Mesenchymal stem cell (in vitro differentiated cells and primary cell): ENCODE data around the gene ABHD16B.
"Not testable (repeated sequence)": the region's sequence is repeated elsewhere in the genome, so short reads cannot be mapped to it uniquely, and the experiment has no call there.

Experiments
- DNase-seq: peaks from one replicate; pipeline ENCODE4 v3.0.0-alpha.2; 2013
- H2AFZ ChIP-seq: one replicate; pipeline ENCODE4 v1.6.1; 2013; ENCODE audit warnings: low read depth, mild to moderate bottlenecking, control low read depth, inconsistent platforms, low read length, moderate library complexity
- H2AK5ac ChIP-seq: 2 replicates; pipeline ENCODE4 v1.6.1; 2013; ENCODE audit warnings: low read length, moderate library complexity, mild to moderate bottlenecking, inconsistent platforms; ENCODE audit not compliant: severe bottlenecking
- H2BK120ac ChIP-seq: one replicate; pipeline ENCODE4 v1.6.1; 2013; ENCODE audit warnings: low read depth, mild to moderate bottlenecking, inconsistent platforms, low read length, moderate library complexity
- H2BK12ac ChIP-seq, 2 experiments: one replicate each; pipeline ENCODE4 v1.6.1; 2013; ENCODE audit warnings: inconsistent platforms in 2 of 2, low read length in 2 of 2, mild to moderate bottlenecking in 2 of 2, moderate library complexity in 2 of 2, control low read depth in 1 of 2
- H2BK15ac ChIP-seq: one replicate; pipeline ENCODE4 v1.6.1; 2013; ENCODE audit warnings: mild to moderate bottlenecking, low read depth, inconsistent platforms; ENCODE audit not compliant: poor library complexity, severe bottlenecking
- H2BK5ac ChIP-seq: 2 replicates; pipeline ENCODE4 v1.6.1; 2013; ENCODE audit warnings: low read depth, mild to moderate bottlenecking, low read length, control low read depth, inconsistent platforms; ENCODE audit not compliant: poor library complexity, severe bottlenecking
- H3K14ac ChIP-seq, 2 experiments: one replicate each; pipeline ENCODE4 v1.6.1; 2013; ENCODE audit warnings: inconsistent platforms in 2 of 2, low read length in 2 of 2, control low read depth in 1 of 2, mild to moderate bottlenecking in 1 of 2, moderate library complexity in 1 of 2
- H3K18ac ChIP-seq, 2 experiments: one replicate each; pipeline ENCODE4 v1.6.1; 2013; ENCODE audit warnings: inconsistent platforms in 2 of 2, low read length in 2 of 2, control low read depth in 1 of 2, low read depth in 1 of 2, mild to moderate bottlenecking in 1 of 2
- H3K23ac ChIP-seq, 2 experiments: one replicate each; pipeline ENCODE4 v1.6.1; 2013; ENCODE audit warnings: inconsistent platforms in 2 of 2, low read length in 2 of 2, mild to moderate bottlenecking in 2 of 2, moderate library complexity in 2 of 2, control low read depth in 1 of 2
- H3K27ac ChIP-seq: 2 replicates; pipeline ENCODE4 v1.5.1; 2013; ENCODE audit warnings: mild to moderate bottlenecking, moderate library complexity, low read length, control low read depth, inconsistent platforms; ENCODE audit not compliant: poor library complexity, severe bottlenecking
- H3K27me3 ChIP-seq, 2 experiments: 2 replicates each; pipeline versions ENCODE4 v1.6.1 to v1.7.0; 2013; ENCODE audit warnings: low read length in 2 of 2, mild to moderate bottlenecking in 2 of 2, moderate library complexity in 2 of 2, control low read depth in 1 of 2, inconsistent platforms in 1 of 2; ENCODE audit not compliant: control insufficient read depth in 1 of 2, insufficient read depth in 1 of 2
- H3K36me3 ChIP-seq, 2 experiments: 2 replicates each; pipeline versions ENCODE4 v1.6.1 to v1.7.0; 2013; ENCODE audit warnings: low read length in 2 of 2, control low read depth in 1 of 2, inconsistent platforms in 1 of 2, low read depth in 1 of 2, mild to moderate bottlenecking in 1 of 2; ENCODE audit not compliant: insufficient read depth in 2 of 2, control insufficient read depth in 1 of 2
- H3K4ac ChIP-seq, 2 experiments: one replicate each; pipeline ENCODE4 v1.6.1; 2013; ENCODE audit warnings: inconsistent platforms in 2 of 2, low read length in 2 of 2, mild to moderate bottlenecking in 2 of 2, moderate library complexity in 2 of 2, control low read depth in 1 of 2, low read depth in 1 of 2
- H3K4me1 ChIP-seq: 2 replicates; pipeline ENCODE4 v1.6.1; 2013; ENCODE audit warnings: low read depth, low read length, control low read depth; ENCODE audit not compliant: control insufficient read depth, insufficient read depth
- H3K4me2 ChIP-seq: 2 replicates; pipeline ENCODE4 v1.6.1; 2013; ENCODE audit warnings: low read length, mild to moderate bottlenecking, inconsistent platforms; ENCODE audit not compliant: poor library complexity, severe bottlenecking
- H3K4me3 ChIP-seq, 2 experiments: 2 replicates each; pipeline versions ENCODE4 v1.5.1 to v1.7.0; 2013; ENCODE audit warnings: low read length in 2 of 2, mild to moderate bottlenecking in 2 of 2, control low read depth in 1 of 2, low read depth in 1 of 2; ENCODE audit not compliant: insufficient read depth in 1 of 2
- H3K79me1 ChIP-seq: replicated peaks from 2 replicates; pipeline ENCODE4 v1.6.1; 2013; ENCODE audit warnings: mild to moderate bottlenecking, control low read depth, low read length, inconsistent platforms; ENCODE audit not compliant: poor library complexity, severe bottlenecking
- H3K9ac ChIP-seq: 2 replicates; pipeline ENCODE4 v1.7.0; 2013; ENCODE audit warnings: mild to moderate bottlenecking, low read length, moderate library complexity
- H3K9me3 ChIP-seq: 2 replicates; pipeline ENCODE4 v1.7.0; 2013; ENCODE audit warnings: mild to moderate bottlenecking, low read length; ENCODE audit not compliant: control insufficient read depth
- H4K8ac ChIP-seq: one replicate; pipeline ENCODE4 v1.6.1; 2013; ENCODE audit warnings: inconsistent platforms, mild to moderate bottlenecking, low read length, moderate library complexity
- H4K91ac ChIP-seq: one replicate; pipeline ENCODE4 v1.6.1; 2013; ENCODE audit warnings: mild to moderate bottlenecking, low read length, inconsistent platforms
- WGBS: methylation state at CpG from one replicate; pipeline ENCODE4 v1.1.7; 2013; ENCODE audit warnings: mixed read lengths; 5-methylcytosine and 5-hydroxymethylcytosine counted together

The ABHD16B gene

DNA sequence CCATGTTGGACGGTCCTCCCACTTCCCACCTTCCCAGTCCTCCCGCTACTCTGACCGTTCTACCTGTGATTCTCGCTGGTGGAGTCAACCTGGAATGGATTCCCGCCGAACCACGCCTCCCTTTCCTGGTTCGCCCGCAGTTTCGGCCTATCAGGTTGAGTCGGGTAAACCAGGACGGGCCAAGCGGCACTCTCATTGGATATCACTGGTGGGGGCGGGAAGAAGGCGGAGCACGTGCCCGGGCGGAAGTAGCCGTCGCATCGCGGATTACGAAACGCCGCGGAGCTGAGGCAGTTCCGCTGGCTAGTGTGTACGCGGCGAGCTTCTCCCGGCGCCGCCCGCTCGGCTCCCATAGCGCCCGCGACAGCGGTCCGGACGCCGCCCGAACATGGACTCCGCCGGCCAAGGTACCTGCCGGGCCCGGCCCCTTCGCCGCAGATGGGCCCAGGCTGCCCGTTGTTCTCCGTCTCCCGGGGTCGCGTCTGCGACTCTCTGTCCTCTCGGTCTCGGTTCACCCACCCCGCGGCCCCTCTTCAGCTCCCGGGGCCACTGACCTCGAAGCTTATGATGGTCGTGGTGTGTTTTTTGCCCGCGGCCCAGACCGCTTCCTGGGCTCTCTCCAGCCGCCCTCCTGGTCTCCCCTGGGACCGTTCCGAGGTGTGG is 3.8 kb downstream of the ABHD16B start, which contains the start of gene TPD52L2:
Gene TPD52L2, plus strand, starts transcription at position 293 of the 663 bp plus-strand sequence. Its CDS starts 96 bp downstream, at position 389.
- DNase-seq: peak; percentile 98
- H4K8ac ChIP-seq: peak within 1 kb of the TSS; percentile 99
- H3K4me2 ChIP-seq: peak within 1 kb of the TSS; percentile 90
- peak within 1 kb of the TSS; percentile 33 for H2AFZ ChIP-seq
- no peaks in the 10 kb centered on the region for H3K9me3 ChIP-seq
- under 1% methylated on average over 68 of the region's 68 CpGs for WGBS
- H2BK5ac ChIP-seq: peak within 1 kb of the TSS; percentile 35
- peak within 1 kb of the TSS; percentile 81 to 96 for H3K18ac ChIP-seq
- peak within 1 kb of the TSS; percentile 72 to 98 for H3K4ac ChIP-seq
- H3K79me1 ChIP-seq: peaks cover 39% of the 10 kb centered on the region
- H3K23ac ChIP-seq: peak within 1 kb of the TSS in 1 of 2 experiments; percentile 85
- H4K91ac ChIP-seq: peak within 1 kb of the TSS; percentile 97
- H2AK5ac ChIP-seq: peak within 1 kb of the TSS; percentile 46
- H3K14ac ChIP-seq: peak within 1 kb of the TSS; percentile 30 to 97
- H3K4me3 ChIP-seq: peak within 1 kb of the TSS; percentile 90 to 94
- peak within 1 kb of the TSS; percentile 94 for H2BK120ac ChIP-seq
- peaks cover 28% of the 10 kb centered on the region for H3K4me1 ChIP-seq
- H2BK12ac ChIP-seq: peak within 1 kb of the TSS in 1 of 2 experiments; percentile 50
- H3K36me3 ChIP-seq: peaks cover 42 to 50% of the 10 kb centered on the region in 2 experiments
- H3K27me3 ChIP-seq: no peaks in the 10 kb centered on the region
- H3K27ac ChIP-seq: peak within 1 kb of the TSS; percentile 90
- peak within 1 kb of the TSS; percentile 100 for H3K9ac ChIP-seq
- peak within 1 kb of the TSS; percentile 89 for H2BK15ac ChIP-seq

DNA sequence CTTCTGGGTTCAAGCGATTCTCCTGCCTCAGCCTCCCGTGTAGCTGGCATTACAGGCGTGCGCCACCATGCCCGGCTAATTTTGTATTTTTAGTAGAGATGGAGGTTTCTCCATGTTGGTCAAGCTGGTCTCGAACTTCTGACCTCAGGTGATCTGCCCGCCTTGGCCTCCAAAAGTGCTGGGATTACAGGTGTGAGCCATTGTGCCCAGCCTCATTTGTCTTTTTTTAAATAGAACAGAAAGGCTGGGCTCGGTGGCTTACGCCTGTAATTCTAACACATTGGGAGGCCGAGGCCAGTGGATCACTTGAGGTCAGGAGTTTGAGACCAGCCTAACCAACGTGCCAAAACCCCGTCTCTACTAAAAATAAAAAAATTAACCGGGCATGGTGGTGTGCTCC is 5.7 kb downstream of the ABHD16B start:
- H3K4ac ChIP-seq, H3K14ac ChIP-seq, H3K27me3 ChIP-seq, H3K18ac ChIP-seq, H3K4me2 ChIP-seq, H4K91ac ChIP-seq, H2BK12ac ChIP-seq, H3K27ac ChIP-seq, H2BK15ac ChIP-seq, H2AFZ ChIP-seq, H3K23ac ChIP-seq, H2AK5ac ChIP-seq, H3K4me3 ChIP-seq, H2BK5ac ChIP-seq, H3K9me3 ChIP-seq, H2BK120ac ChIP-seq, DNase-seq, H3K9ac ChIP-seq, H4K8ac ChIP-seq: not testable (repeated sequence)
- 95% methylated on average over 13 of the region's 13 CpGs for WGBS
- Histone ChIP-seq H3K36me3 (peaks cover 50 to 51% of the 10 kb centered on the region in 2 experiments), H3K79me1 (peaks cover 26% of the 10 kb centered on the region), H3K4me1 (peaks cover 27% of the 10 kb centered on the region)

DNA sequence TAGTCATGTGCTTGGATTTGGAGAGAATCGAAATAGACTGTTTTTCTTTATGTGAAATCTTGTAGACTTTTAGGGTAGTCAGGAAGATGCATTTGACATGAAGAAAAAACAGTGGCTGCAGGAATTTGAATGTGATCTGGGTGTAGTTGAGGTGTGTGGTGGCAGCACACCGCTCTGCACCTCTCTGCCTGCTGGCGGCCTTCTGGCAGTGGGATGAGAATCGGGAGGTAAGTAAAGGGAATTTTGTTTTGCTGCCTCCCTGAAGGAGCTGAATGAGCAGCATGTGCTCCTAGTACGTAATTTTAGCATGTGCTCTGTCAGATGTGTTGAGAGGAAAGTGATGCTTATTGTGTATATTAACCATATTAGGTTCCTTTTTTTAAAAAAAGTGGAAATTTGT is 7.0 kb downstream of the ABHD16B start:
- Histone ChIP-seq H2BK120ac (no peak overlapping the region), H4K8ac (no peak overlapping the region), H3K4me2 (no peak overlapping the region), H3K36me3 (peaks cover 52 to 53% of the 10 kb centered on the region in 2 experiments), H3K9me3 (no peaks in the 10 kb centered on the region), H2BK5ac (no peak overlapping the region), H3K79me1 (peaks cover 17% of the 10 kb centered on the region), H3K4me1 (peaks cover 18% of the 10 kb centered on the region), H3K27me3 (no peaks in the 10 kb centered on the region), H3K4me3 (no peak overlapping the region), H3K18ac (no peak overlapping the region), H2BK12ac (no peak overlapping the region), H3K27ac (no peak overlapping the region), H2AFZ (no peak overlapping the region), H3K9ac (no peak overlapping the region), H3K14ac (no peak overlapping the region), H2BK15ac (no peak overlapping the region), H3K23ac (no peak overlapping the region), H3K4ac (no peak overlapping the region), H2AK5ac (no peak overlapping the region), H4K91ac (no peak overlapping the region)
- 94% methylated on average over 5 of the region's 5 CpGs for WGBS
- DNase-seq: no peak

DNA sequence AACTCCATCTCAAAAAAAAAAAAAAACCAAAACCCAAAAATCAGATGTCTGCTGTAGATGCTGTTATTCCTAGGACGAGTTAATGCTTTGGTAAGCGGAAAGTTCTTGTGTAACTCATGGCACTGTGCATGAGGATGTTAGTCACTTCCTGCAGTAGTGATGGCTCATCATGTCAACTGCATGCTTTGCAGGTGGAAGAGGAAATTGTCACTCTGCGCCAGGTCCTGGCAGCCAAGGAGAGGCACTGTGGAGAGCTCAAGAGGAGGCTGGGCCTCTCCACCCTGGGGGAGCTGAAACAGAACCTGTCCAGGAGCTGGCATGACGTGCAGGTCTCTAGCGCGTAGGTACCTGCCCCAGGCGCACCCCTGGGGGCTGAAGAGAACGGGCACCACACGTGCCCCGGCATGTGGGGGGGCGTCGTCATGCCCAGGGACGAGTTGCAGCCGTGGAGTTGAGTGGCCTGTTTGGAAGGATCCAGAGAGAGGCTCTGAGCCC is 12.2 kb downstream of the ABHD16B start:
- 77% methylated on average over 14 of the region's 14 CpGs for WGBS
- Histone ChIP-seq H3K4ac (no peak overlapping the region), H3K27ac (no peak overlapping the region), H3K14ac (no peak overlapping the region), H3K9me3 (no peaks in the 10 kb centered on the region), H2BK120ac (no peak overlapping the region), H2BK5ac (no peak overlapping the region), H3K4me1 (peaks cover 10% of the 10 kb centered on the region), H2BK12ac (no peak overlapping the region), H3K23ac (no peak overlapping the region), H4K8ac (peak overlapping the region; percentile 10), H3K9ac (peak overlapping the region; percentile 17), H2BK15ac (no peak overlapping the region), H3K79me1 (peaks cover 42% of the 10 kb centered on the region), H2AK5ac (no peak overlapping the region), H4K91ac (no peak overlapping the region), H3K18ac (no peak overlapping the region), H3K36me3 (peaks cover 90 to 96% of the 10 kb centered on the region in 2 experiments), H3K27me3 (no peaks in the 10 kb centered on the region), H3K4me3 (no peak overlapping the region), H3K4me2 (no peak overlapping the region), H2AFZ (no peak overlapping the region)
- peak; percentile 88 for DNase-seq
